ENCODE data around the gene TRIM54. TPM values are rescaled to one million over a fixed set of nuclear protein-coding genes. Genes with fewer than 3 reads are reported as not detected.

TRIM54 gene
- total RNA-seq, 2 donors from 2014 or later, result 0.26 TPM; not detected in 1

- H3K4me3 ChIP-seq, result no peak overlapping the region
- 43 to 46% methylated on average over 1 of the region's 1 CpG for WGBS, 2 donors
- no peak for ATAC-seq
- intact Hi-C loops (cut with DNase I), result loop anchor here (10.0 kb wide), 1 partner anchor 323 kb away; no protein-coding TSS in a partner anchor
- no peak overlapping the region for H3K27ac ChIP-seq
- no peaks in the 10 kb centered on the region for H3K9me3 ChIP-seq
- H3K27me3 ChIP-seq, result peaks cover 0 to 4% of the 10 kb centered on the region in 2 donors
- no peaks in the 10 kb centered on the region for H3K4me1 ChIP-seq
- TF ChIP-seq POLR2A (IDR thresholded peaks at IDR 0.05) (no peak), CTCF (IDR thresholded peaks at IDR 0.05) (no peak)
- H3K36me3 ChIP-seq (replicated peaks in 1 of 2; ENCODE audit: insufficient read depth in 1 of 2, low read depth in 2 of 2), result no peaks in the 10 kb centered on the region
- DNase-seq, result no peak
Observed at GRCh38 chr2:27278010-27278409, 4.2 kb upstream of the TRIM54 start.

- WGBS, 2 donors, result 32 to 54% methylated on average over 3 of the region's 3 CpGs
- DNase-seq (no peak), ATAC-seq (no peak)
- no peaks in the 10 kb centered on the region for H3K4me1 ChIP-seq
- H3K9me3 ChIP-seq, result no peaks in the 10 kb centered on the region
- intact Hi-C loops (cut with DNase I), result loop anchor here (5.0 kb wide), 1 partner anchor 179 kb away; no protein-coding TSS in a partner anchor
- peaks cover 0 to 4% of the 10 kb centered on the region in 2 donors for H3K27me3 ChIP-seq
- TF ChIP-seq CTCF (IDR thresholded peaks at IDR 0.05) (no peak), POLR2A (IDR thresholded peaks at IDR 0.05) (no peak)
- no peaks in the 10 kb centered on the region for H3K36me3 ChIP-seq (replicated peaks in 1 of 2; ENCODE audit: insufficient read depth in 1 of 2, low read depth in 2 of 2)
- no peak overlapping the region for H3K4me3 ChIP-seq
- H3K27ac ChIP-seq, result no peak overlapping the region
Observed at GRCh38 chr2:27280826-27281225, 1.4 kb upstream of the TRIM54 start.

- WGBS, 2 donors, result 49 to 53% methylated on average over 3 of the region's 3 CpGs
- Histone ChIP-seq H3K27me3 (peaks cover 0 to 4% of the 10 kb centered on the region in 2 donors), H3K27ac (no peak overlapping the region), H3K9me3 (no peaks in the 10 kb centered on the region), H3K4me3 (no peak overlapping the region), H3K36me3 (replicated peaks in 1 of 2; ENCODE audit: insufficient read depth in 1 of 2, low read depth in 2 of 2) (no peaks in the 10 kb centered on the region), H3K4me1 (no peaks in the 10 kb centered on the region)
- no peak for ATAC-seq
- TF ChIP-seq CTCF (IDR thresholded peaks at IDR 0.05) (no peak), POLR2A (IDR thresholded peaks at IDR 0.05) (no peak)
- DNase-seq, result no peak
- intact Hi-C loops (cut with DNase I), result loop anchor here (5.0 kb wide), 1 partner anchor 179 kb away; no protein-coding TSS in a partner anchor
Observed at GRCh38 chr2:27281442-27281841, 787 bp upstream of the TRIM54 start.

- Histone ChIP-seq H3K27me3 (peaks cover 0 to 4% of the 10 kb centered on the region in 2 donors), H3K9me3 (no peaks in the 10 kb centered on the region), H3K36me3 (replicated peaks in 1 of 2; ENCODE audit: insufficient read depth in 1 of 2, low read depth in 2 of 2) (no peaks in the 10 kb centered on the region), H3K4me3 (no peak overlapping the region), H3K4me1 (no peaks in the 10 kb centered on the region), H3K27ac (no peak overlapping the region)
- ATAC-seq (no peak), DNase-seq (no peak)
- no peak for TF ChIP-seq POLR2A (IDR thresholded peaks at IDR 0.05)
- TF ChIP-seq CTCF (IDR thresholded peaks at IDR 0.05), result no peak
- intact Hi-C loops (cut with DNase I), result loop anchor here (5.0 kb wide), 1 partner anchor 181 kb away; no protein-coding TSS in a partner anchor
- WGBS, 2 donors, result 20 to 27% methylated on average over 5 of the region's 5 CpGs
Observed at GRCh38 chr2:27282892-27283291, 663 bp downstream of the TRIM54 start.

- H3K4me1 ChIP-seq, result no peaks in the 10 kb centered on the region
- peaks cover 0 to 4% of the 10 kb centered on the region in 2 donors for H3K27me3 ChIP-seq
- no peak for DNase-seq
- no peaks in the 10 kb centered on the region for H3K36me3 ChIP-seq (replicated peaks in 1 of 2; ENCODE audit: insufficient read depth in 1 of 2, low read depth in 2 of 2)
- intact Hi-C loops (cut with DNase I), result loop anchor here (5.0 kb wide), 1 partner anchor 183 kb away; no protein-coding TSS in a partner anchor
- WGBS, 2 donors, result 76 to 91% methylated on average over 1 of the region's 1 CpG
- no peaks in the 10 kb centered on the region for H3K9me3 ChIP-seq
- ATAC-seq, result no peak
- TF ChIP-seq CTCF (IDR thresholded peaks at IDR 0.05) (no peak), POLR2A (IDR thresholded peaks at IDR 0.05) (no peak)
- H3K27ac ChIP-seq, result no peak overlapping the region
- H3K4me3 ChIP-seq, result no peak overlapping the region
Observed at GRCh38 chr2:27284996-27285395, 2.8 kb downstream of the TRIM54 start.
